RKO (cell line): ENCODE data around the gene MED12L.

Experiments used
- DNase-seq: peaks from one replicate; pipeline ENCODE4 v3.0.0-alpha.2; 2016; ENCODE audit warnings: low spot score

The MED12L gene

GRCh38 chr3:151262871-151263525 lies 177.5 kb downstream of the MED12L start:
- DNase-seq = no peak

GRCh38 chr3:151264605-151265004 lies 179.1 kb downstream of the MED12L start:
- DNase-seq = no peak

- no peak for DNase-seq
Measured at GRCh38 chr3:151265166-151265565, 179.7 kb downstream of the MED12L start.

- no peak for DNase-seq
Measured at GRCh38 chr3:151265866-151266265, 180.4 kb downstream of the MED12L start.

GRCh38 chr3:151267066-151267465 lies 181.6 kb downstream of the MED12L start:
- DNase-seq = no peak

- no peak for DNase-seq
Measured at GRCh38 chr3:151268267-151269235, 183.1 kb downstream of the MED12L start.

GRCh38 chr3:151269631-151270030 lies 184.2 kb downstream of the MED12L start:
- DNase-seq = no peak

- DNase-seq = no peak
Measured at GRCh38 chr3:151275091-151275490, 189.6 kb downstream of the MED12L start.

- DNase-seq = no peak
Measured at GRCh38 chr3:151276038-151276686, 190.7 kb downstream of the MED12L start.

- DNase-seq = no peak
Measured at GRCh38 chr3:151276687-151277042, 191.2 kb downstream of the MED12L start.

- no peak for DNase-seq
Measured at GRCh38 chr3:151278230-151278629, 192.8 kb downstream of the MED12L start, which contains the start of gene P2RY14. TSS of gene P2RY14 (minus strand) at chr3:151278542. CDS start at chr3:151214316, 64,226 bp downstream.

GRCh38 chr3:151281671-151282324 lies 196.3 kb downstream of the MED12L start:
- no peak for DNase-seq

GRCh38 chr3:151282921-151283320 lies 197.5 kb downstream of the MED12L start:
- DNase-seq = peak; percentile 71

GRCh38 chr3:151283387-151283786 lies 197.9 kb downstream of the MED12L start:
- no peak for DNase-seq

GRCh38 chr3:151283907-151284461 lies 198.5 kb downstream of the MED12L start:
- DNase-seq = no peak

- DNase-seq = no peak
Measured at GRCh38 chr3:151285940-151286339, 200.5 kb downstream of the MED12L start.

GRCh38 chr3:151289445-151289844 lies 204.0 kb downstream of the MED12L start:
- no peak for DNase-seq

- DNase-seq = peak; percentile 22
Measured at GRCh38 chr3:151290673-151291072, 205.2 kb downstream of the MED12L start.

GRCh38 chr3:151293127-151293526 lies 207.7 kb downstream of the MED12L start:
- DNase-seq = no peak

- no peak for DNase-seq
Measured at GRCh38 chr3:151296226-151296625, 210.8 kb downstream of the MED12L start.

GRCh38 chr3:151297429-151297828 lies 212.0 kb downstream of the MED12L start:
- no peak for DNase-seq

- no peak for DNase-seq
Measured at GRCh38 chr3:151299006-151299405, 213.5 kb downstream of the MED12L start.
